Skeletal muscle tissue (tissue), 4 donors: Measurements from ENCODE around the gene ICE1. TPM values are rescaled to one million over a fixed set of nuclear protein-coding genes. Genes with fewer than 3 reads are reported as not detected.

Source experiments
- H3K27ac ChIP-seq: one replicate; pipeline ENCODE4 v1.7.0; 2013; ENCODE audit warnings: mild to moderate bottlenecking, low read depth, low read length, inconsistent platforms
- H3K27me3 ChIP-seq, 3 donors: one replicate each; pipeline ENCODE4 v1.7.0; 2013; ENCODE audit warnings: low read length in 3 of 3; ENCODE audit not compliant: control insufficient read depth in 3 of 3, insufficient read depth in 3 of 3
- H3K36me3 ChIP-seq, 3 donors: one replicate each; pipeline ENCODE4 v1.7.0; 2013; ENCODE audit warnings: low read length in 3 of 3; ENCODE audit not compliant: control insufficient read depth in 3 of 3, insufficient read depth in 3 of 3
- H3K4me1 ChIP-seq, 3 donors: one replicate each; pipeline ENCODE4 v1.7.0; 2013; ENCODE audit warnings: low read length in 3 of 3, mild to moderate bottlenecking in 3 of 3; ENCODE audit not compliant: control insufficient read depth in 3 of 3, insufficient read depth in 3 of 3
- H3K4me3 ChIP-seq, 3 donors: one replicate each; pipeline ENCODE4 v1.7.0; 2013; ENCODE audit warnings: low read length in 3 of 3
- H3K9ac ChIP-seq, 3 donors: one replicate each; pipeline ENCODE4 v1.7.0; 2013; ENCODE audit warnings: low read length in 3 of 3, mild to moderate bottlenecking in 3 of 3, moderate library complexity in 2 of 3, low read depth in 1 of 3
- H3K9me3 ChIP-seq, 3 donors: one replicate each; pipeline ENCODE4 v1.7.0; 2013; ENCODE audit warnings: low read length in 3 of 3; ENCODE audit not compliant: control insufficient read depth in 3 of 3
- total RNA-seq: library from RNA; depleted of rRNA; stranded (reverse); fragments of >200 nt; gene quantifications from one replicate; pipeline ENCODE4 v1.2.3, GENCODE V29; 2014
- donor health status: Osteomylitis.

The ICE1 gene, protein sequence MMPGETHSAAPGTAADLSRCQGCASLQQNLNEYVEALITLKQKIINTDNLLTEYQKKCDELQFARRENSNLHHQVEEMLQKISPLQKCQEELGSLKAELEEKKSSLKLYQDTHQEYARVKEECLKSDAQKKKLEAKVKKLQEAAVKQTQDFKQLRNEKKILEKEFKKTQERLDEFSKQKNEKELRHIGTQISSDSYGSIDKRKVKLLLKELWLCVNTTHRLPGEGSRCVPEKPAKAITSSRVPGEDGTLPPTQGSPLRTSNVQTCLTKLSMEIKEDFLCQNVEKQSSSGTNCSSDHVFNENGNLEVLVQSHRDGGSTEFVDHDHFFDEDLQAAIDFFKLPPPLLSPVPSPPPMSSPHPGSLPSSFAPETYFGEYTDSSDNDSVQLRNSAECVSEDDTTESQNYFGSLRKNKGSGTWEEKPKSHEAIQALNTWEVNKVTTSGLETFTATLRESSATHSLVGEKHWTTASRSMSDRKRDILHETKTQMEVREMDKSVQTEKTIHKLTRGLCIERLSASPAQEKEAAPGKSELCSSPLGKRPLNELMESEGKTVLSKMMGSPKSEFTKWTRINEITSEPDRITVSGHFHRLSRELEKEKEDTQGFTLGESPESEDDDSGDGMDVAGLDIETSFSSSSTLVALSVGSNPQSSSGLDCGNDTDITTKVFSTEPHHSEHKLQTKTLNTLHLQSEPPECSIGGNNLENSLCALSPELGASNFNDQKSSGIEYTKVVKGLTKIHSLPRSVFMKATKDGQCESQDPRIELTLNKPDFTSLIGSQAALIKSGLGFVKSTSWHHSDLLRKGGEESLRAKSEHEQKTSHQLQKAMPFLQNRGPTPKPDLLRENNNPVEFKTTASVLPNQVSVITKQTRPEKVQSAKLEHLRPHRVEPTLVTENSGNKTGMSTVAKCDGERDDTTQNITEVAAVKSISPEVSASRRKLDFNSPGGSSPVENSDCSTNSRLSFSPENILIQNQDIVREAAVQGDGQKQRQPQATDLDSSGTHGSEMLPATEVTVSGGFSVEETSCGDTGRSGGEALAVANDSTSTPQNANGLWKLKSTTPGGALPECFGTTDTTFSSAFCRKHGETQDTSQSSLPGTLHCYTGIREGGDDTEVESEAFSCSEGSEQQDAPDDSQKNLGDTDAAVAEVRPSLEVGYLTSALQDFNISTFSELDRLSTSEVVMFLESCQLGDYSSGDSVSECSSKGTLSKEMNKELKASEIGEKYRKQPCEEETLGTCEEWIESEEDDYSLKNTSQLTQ (N-terminal part only)
- total RNA-seq, result 23.0 TPM

- peak within 1 kb of the TSS; percentile 97 for H3K27ac ChIP-seq
- H3K27me3 ChIP-seq, result no peaks in the 10 kb centered on the region
- peaks cover 0 to 2% (median 0%) of the 10 kb centered on the region in 3 donors for H3K36me3 ChIP-seq
- peaks cover 26 to 45% (median 40%) of the 10 kb centered on the region in 3 donors for H3K4me1 ChIP-seq
- H3K9ac ChIP-seq, result peak within 1 kb of the TSS; percentile 91 to 95 (median 92)
- peak within 1 kb of the TSS; percentile 87 to 91 (median 90) for H3K4me3 ChIP-seq
- H3K9me3 ChIP-seq, result no peaks in the 10 kb centered on the region
These were observed at the start of gene ICE1 for GRCh38 chr5:5421961-5422818. ICE1 (plus strand) TSS chr5:5422677; CDS start chr5:5422916, 239 bp downstream.

- no peak overlapping the region for H3K27ac ChIP-seq
These were observed 49.5 kb upstream of the ICE1 start for GRCh38 chr5:5372930-5373329.

DNA sequence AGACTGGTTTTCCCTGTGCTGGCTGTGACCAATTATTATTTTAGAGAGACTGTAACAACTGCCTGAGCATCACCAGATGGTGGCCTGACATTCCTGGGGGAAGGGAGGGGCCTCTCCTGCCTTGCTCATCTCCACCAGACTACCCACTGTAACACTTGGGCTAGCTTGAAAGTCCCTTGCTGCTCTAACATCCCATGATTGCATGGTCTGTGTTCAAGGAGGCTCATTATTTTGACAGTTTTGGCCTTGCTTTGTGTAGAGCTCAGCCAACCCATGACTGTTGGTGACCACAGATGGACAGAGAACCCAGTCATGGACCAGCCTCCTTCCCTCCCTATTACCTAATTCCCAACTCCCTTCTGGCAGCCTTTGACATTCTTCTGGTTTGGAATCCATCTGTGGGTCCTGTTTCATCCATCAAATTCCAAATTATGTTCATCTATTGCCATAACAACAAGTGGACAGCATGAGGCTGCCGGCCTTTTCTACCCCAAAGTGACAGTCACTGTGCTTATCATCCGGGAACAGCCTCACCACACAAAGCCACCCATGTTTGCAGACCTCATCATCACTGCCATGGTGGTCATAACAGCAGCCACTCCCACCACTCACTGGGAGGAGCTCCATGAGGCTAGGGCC lies 49.0 kb upstream of the ICE1 start:
- H3K4me3 ChIP-seq, result no peak overlapping the region
- H3K4me1 ChIP-seq, result peaks cover 0 to 20% (median 13%) of the 10 kb centered on the region in 3 donors
- H3K27me3 ChIP-seq, result peaks cover 0 to 4% (median 0%) of the 10 kb centered on the region in 3 donors
- no peaks in the 10 kb centered on the region for H3K9me3 ChIP-seq
- H3K27ac ChIP-seq, result peak overlapping the region; percentile 49
- no peak overlapping the region for H3K9ac ChIP-seq
- H3K36me3 ChIP-seq, result no peaks in the 10 kb centered on the region

More at GRCh38 chr5:5372930-5373329, 49.5 kb upstream of the ICE1 start:
- H3K9ac ChIP-seq, result no peak overlapping the region
- peaks cover 0 to 4% (median 0%) of the 10 kb centered on the region in 3 donors for H3K27me3 ChIP-seq
- H3K4me1 ChIP-seq, result peaks cover 0 to 20% (median 13%) of the 10 kb centered on the region in 3 donors
- no peak overlapping the region for H3K4me3 ChIP-seq
- no peaks in the 10 kb centered on the region for H3K36me3 ChIP-seq
- no peaks in the 10 kb centered on the region for H3K9me3 ChIP-seq

DNA sequence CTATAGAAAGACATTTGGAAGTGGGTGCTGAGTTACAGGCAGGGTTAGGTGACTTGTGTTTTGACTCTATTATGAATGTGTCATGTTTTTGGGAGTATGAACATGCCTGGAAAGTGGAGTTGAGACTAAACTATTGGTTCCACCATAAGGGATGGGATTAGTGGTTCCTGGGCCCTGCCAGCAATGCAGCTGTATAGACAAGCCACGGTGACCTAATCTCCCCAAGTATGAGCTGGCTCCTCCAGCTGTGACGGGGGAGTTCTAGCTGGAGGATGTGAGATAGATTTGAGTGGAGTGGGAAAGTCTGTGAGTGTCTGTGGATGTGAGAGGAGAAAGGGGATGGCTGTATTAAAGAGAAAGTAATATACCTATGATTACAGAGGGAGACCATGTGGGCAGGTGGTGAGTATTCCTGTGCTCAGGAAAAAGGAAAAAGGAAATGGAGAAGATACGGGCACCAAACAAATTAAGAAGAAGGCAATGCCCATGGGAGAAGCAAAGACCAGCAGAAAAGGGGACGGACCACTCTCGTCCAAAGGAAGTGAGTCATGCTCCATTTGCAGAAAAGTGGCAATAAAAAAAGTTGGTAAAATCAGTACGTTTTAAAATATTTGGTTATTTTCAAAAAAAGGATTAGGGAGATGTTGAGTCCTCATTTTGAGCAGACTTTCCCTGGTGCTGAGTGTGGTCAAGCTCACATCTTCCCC lies 48.3 kb upstream of the ICE1 start:
- Histone ChIP-seq H3K36me3 (no peaks in the 10 kb centered on the region), H3K27ac (peak overlapping the region; percentile 49), H3K9ac (no peak overlapping the region), H3K27me3 (peaks cover 0 to 4% (median 0%) of the 10 kb centered on the region in 3 donors), H3K4me1 (peaks cover 0 to 16% (median 13%) of the 10 kb centered on the region in 3 donors), H3K4me3 (no peak overlapping the region), H3K9me3 (no peaks in the 10 kb centered on the region)

DNA sequence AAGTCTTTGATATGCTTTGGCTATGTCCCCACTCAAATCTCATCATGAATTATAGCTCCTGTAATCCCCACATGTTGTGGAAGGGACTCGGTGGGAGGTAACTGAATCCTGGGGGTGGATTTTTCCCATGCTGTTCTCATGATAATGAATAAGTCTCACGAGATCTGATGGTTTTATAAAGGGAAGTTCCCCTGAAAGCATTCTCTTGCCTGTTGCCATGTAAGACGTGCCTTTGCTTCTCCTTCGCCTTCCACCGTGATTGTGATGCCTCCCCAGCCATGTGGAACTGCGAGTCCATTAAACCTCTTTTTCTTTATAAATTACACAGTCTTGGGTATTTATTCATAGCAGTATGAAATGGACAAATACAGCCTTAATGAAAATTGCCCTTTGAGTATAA lies 44.7 kb upstream of the ICE1 start:
- Histone ChIP-seq H3K27ac (no peak overlapping the region), H3K9ac (no peak overlapping the region), H3K4me1 (peaks cover 0 to 6% (median 5%) of the 10 kb centered on the region in 3 donors), H3K9me3 (no peaks in the 10 kb centered on the region), H3K36me3 (no peaks in the 10 kb centered on the region), H3K27me3 (peaks cover 0 to 4% (median 0%) of the 10 kb centered on the region in 3 donors), H3K4me3 (no peak overlapping the region)

DNA sequence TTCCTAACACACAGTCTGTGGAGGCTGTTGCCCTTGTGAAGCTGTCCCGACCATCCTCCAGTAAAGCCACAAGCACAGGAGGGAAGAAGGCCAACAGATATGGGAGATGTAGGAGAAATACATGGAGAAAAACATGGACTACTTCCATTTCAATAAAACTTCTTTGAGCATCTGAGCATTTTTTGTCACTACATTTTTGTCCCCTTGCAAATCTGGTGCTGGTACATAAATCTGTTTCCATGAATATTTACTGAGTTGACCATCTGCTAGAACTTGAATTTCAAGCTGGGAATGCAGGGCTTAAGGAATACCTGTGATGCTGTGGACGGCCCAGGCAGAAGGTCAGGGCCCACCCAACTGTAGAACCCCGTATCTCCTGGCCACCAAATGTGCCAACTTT lies 43.9 kb upstream of the ICE1 start:
- H3K4me1 ChIP-seq, result peaks cover 0 to 2% (median 2%) of the 10 kb centered on the region in 3 donors
- no peak overlapping the region for H3K9ac ChIP-seq
- no peaks in the 10 kb centered on the region for H3K9me3 ChIP-seq
- H3K36me3 ChIP-seq, result no peaks in the 10 kb centered on the region
- H3K27ac ChIP-seq, result no peak overlapping the region
- no peak overlapping the region for H3K4me3 ChIP-seq
- H3K27me3 ChIP-seq, result no peaks in the 10 kb centered on the region

DNA sequence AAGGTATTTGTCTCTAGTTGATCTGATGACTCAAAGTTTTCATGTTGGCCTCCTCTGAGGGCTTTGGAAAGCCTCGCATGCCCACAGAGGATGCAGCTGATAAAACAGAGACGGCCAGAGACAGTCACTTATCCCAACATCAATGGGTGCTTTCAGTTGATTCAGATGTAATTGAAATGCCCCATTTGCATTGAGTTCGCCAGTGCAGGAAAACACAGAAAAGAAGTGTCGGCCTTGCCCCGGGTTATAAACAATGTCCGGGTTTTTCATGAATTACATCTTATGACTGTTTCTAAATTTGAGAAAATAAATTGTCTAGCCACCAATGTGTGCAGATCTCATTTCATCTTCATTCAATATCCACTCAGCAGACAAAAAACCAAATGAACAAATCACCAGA lies 42.2 kb upstream of the ICE1 start:
- H3K9ac ChIP-seq, result no peak overlapping the region
- no peak overlapping the region for H3K4me3 ChIP-seq
- H3K27me3 ChIP-seq, result no peaks in the 10 kb centered on the region
- no peak overlapping the region for H3K27ac ChIP-seq
- peaks cover 0 to 6% (median 0%) of the 10 kb centered on the region in 3 donors for H3K4me1 ChIP-seq
- no peaks in the 10 kb centered on the region for H3K36me3 ChIP-seq
- no peaks in the 10 kb centered on the region for H3K9me3 ChIP-seq

DNA sequence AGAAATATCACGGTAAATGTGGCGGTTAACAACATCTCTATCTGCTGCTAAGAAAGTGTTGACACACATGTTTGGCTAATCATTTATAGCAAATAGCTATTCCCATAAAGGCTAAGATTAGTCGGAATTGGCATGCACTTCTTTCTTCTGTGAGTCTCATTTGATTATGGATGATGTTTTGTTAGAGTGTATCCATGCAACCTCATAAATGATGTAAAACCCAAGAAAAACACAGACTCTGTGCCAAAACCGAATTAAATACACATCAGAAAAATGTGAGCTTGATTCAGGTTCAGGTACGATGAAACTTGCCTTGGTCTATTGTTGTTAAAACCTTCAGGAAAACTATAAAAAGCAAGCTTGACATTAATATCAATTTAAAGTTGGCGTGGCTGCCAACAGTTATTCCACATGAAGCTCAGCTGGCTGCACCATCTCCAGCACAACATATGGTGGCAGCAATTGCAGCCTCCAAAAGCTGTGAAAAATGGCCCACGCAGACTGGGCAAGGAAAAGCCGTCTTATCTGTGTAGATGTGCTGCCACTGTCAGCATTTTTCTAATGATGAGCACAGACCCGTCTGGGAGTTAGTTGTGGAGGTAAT lies 41.1 kb upstream of the ICE1 start:
- Histone ChIP-seq H3K4me1 (peaks cover 0 to 6% (median 0%) of the 10 kb centered on the region in 3 donors), H3K27ac (no peak overlapping the region), H3K27me3 (no peaks in the 10 kb centered on the region), H3K4me3 (no peak overlapping the region), H3K9ac (no peak overlapping the region), H3K36me3 (no peaks in the 10 kb centered on the region), H3K9me3 (no peaks in the 10 kb centered on the region)
